Nephron (organoid): Measurements from ENCODE around the gene WDR81.
A peak's percentile ranks its signal among the peaks of the same experiment; 100 is the strongest.
"Not testable (repeated sequence)": the region's sequence is repeated elsewhere in the genome, so short reads cannot be mapped to it uniquely, and the experiment has no call there.

ENCODE experiments used
- H3K27ac Mint-ChIP-seq, 3 experiments: 2 replicates each; pipeline ENCODE4 v1.8.0; 2020; ENCODE audit warnings: mixed read lengths in 3 of 3, mild to moderate bottlenecking in 2 of 3, moderate library complexity in 1 of 3
- H3K27me3 Mint-ChIP-seq: 2 replicates; pipeline ENCODE4 v1.8.0; 2021; ENCODE audit warnings: low read depth, mild to moderate bottlenecking, moderate library complexity, mixed read lengths
- H3K36me3 Mint-ChIP-seq: 2 replicates; pipeline ENCODE4 v1.8.0; 2020; ENCODE audit warnings: low read depth, mixed read lengths
- H3K4me1 Mint-ChIP-seq: 2 replicates; pipeline ENCODE4 v1.8.0; 2020; ENCODE audit warnings: mixed read lengths
- H3K4me3 Mint-ChIP-seq, 3 experiments: 2 replicates each; pipeline ENCODE4 v1.8.0; 2020; ENCODE audit warnings: mild to moderate bottlenecking in 3 of 3, mixed read lengths in 3 of 3, moderate library complexity in 2 of 3
- H3K9me3 Mint-ChIP-seq: 2 replicates; pipeline ENCODE4 v1.8.0; 2020; ENCODE audit warnings: mixed read lengths
- CTCF ChIP-seq, 3 experiments: fragments of 200-600 bp; sonication (generic); IDR thresholded peaks; one replicate each; pipeline ENCODE4 v1.5.0; 2021; ENCODE audit warnings: antibody characterized with exemption in 3 of 3; ENCODE audit not compliant: unreplicated experiment in 3 of 3

The WDR81 gene

GRCh38 chr17:1720856-1721386, 3.6 kb upstream of the WDR81 start:
- Mint-ChIP-seq H3K27me3 (no peaks in the 10 kb centered on the region), H3K36me3 (peaks cover 3% of the 10 kb centered on the region), H3K4me1 (peaks cover 28% of the 10 kb centered on the region), H3K4me3 (peak overlapping the region; percentile 53 to 80 (median 73)), H3K27ac (peak overlapping the region; percentile 76 to 95 (median 79)), H3K9me3 (no peaks in the 10 kb centered on the region)
- peak; percentile 94 to 98 (median 97) for TF ChIP-seq CTCF (IDR thresholded peaks at IDR 0.05; ENCODE audit: unreplicated experiment in 3 of 3)

- H3K4me1 Mint-ChIP-seq = peaks cover 27% of the 10 kb centered on the region
- H3K4me3 Mint-ChIP-seq, H3K27me3 Mint-ChIP-seq, H3K27ac Mint-ChIP-seq, H3K36me3 Mint-ChIP-seq, H3K9me3 Mint-ChIP-seq: not testable (repeated sequence)
Observed at GRCh38 chr17:1722022-1722421, 2.5 kb upstream of the WDR81 start.

GRCh38 chr17:1724869-1725641, 551 bp downstream of the WDR81 start:
- Mint-ChIP-seq H3K36me3 (peaks cover 15% of the 10 kb centered on the region), H3K27me3 (no peaks in the 10 kb centered on the region), H3K9me3 (no peaks in the 10 kb centered on the region), H3K27ac (peak overlapping the region in 2 of 3 experiments; percentile 48 to 55), H3K4me1 (peaks cover 32% of the 10 kb centered on the region), H3K4me3 (peak overlapping the region; percentile 76 to 85 (median 78))
- TF ChIP-seq CTCF (IDR thresholded peaks at IDR 0.05; ENCODE audit: unreplicated experiment in 3 of 3) = no peak

- Mint-ChIP-seq H3K4me3 (peak overlapping the region; percentile 76 to 85 (median 78)), H3K36me3 (peaks cover 15% of the 10 kb centered on the region), H3K27ac (peak overlapping the region in 2 of 3 experiments; percentile 48 to 55), H3K9me3 (no peaks in the 10 kb centered on the region), H3K4me1 (peaks cover 26% of the 10 kb centered on the region), H3K27me3 (no peaks in the 10 kb centered on the region)
- no peak for TF ChIP-seq CTCF (IDR thresholded peaks at IDR 0.05; ENCODE audit: unreplicated experiment in 3 of 3)
Observed at GRCh38 chr17:1725642-1726511, 1.4 kb downstream of the WDR81 start.

GRCh38 chr17:1726626-1727257, 2.2 kb downstream of the WDR81 start:
- H3K4me1 Mint-ChIP-seq = peaks cover 25% of the 10 kb centered on the region
- peaks cover 15% of the 10 kb centered on the region for H3K36me3 Mint-ChIP-seq
- H3K27ac Mint-ChIP-seq = no peak overlapping the region
- H3K27me3 Mint-ChIP-seq = no peaks in the 10 kb centered on the region
- no peak for TF ChIP-seq CTCF (IDR thresholded peaks at IDR 0.05; ENCODE audit: unreplicated experiment in 3 of 3)
- peak overlapping the region; percentile 19 to 78 (median 25) for H3K4me3 Mint-ChIP-seq
- no peaks in the 10 kb centered on the region for H3K9me3 Mint-ChIP-seq
